ENCODE data around the gene FEM1C.

- TF ChIP-seq CTCF (conservative IDR thresholded peaks at IDR 0.05; ENCODE audit: low read length) (no peak), EZH2phosphoT487 (IDR thresholded peaks at IDR 0.05; ENCODE audit: borderline replicate concordance, low read depth, low read length) (no peak)
Observed at GRCh38 chr5:115526604-115527003, 18.0 kb downstream of the FEM1C start.
